ENCODE results near the gene TTYH3. TPM values are rescaled to one million over a fixed set of nuclear protein-coding genes. Genes with fewer than 3 reads are reported as not detected.
"Not testable (repeated sequence)": the region's sequence is repeated elsewhere in the genome, so short reads cannot be mapped to it uniquely, and the experiment has no call there.

The TTYH3 gene
- total RNA-seq, 6 experiments from 2014 or later, result 117 to 147 (median 123) TPM

- Mint-ChIP-seq H3K27ac (no peak overlapping the region), H3K9me3 (no peaks in the 10 kb centered on the region), H3K27me3 (ENCODE audit: insufficient read depth) (peaks cover 11% of the 10 kb centered on the region), H3K36me3 (ENCODE audit: low read depth) (no peaks in the 10 kb centered on the region), H3K4me3 (no peak overlapping the region), H3K4me1 (ENCODE audit: low read depth) (peaks cover 10% of the 10 kb centered on the region)
- DNase-seq, result no peak
- no peak for TF ChIP-seq CTCF (IDR thresholded peaks at IDR 0.05)
These were observed 36.1 kb downstream of the TTYH3 start for GRCh38 chr7:2667843-2668242.

GRCh38 chr7:2668401-2668800, 36.6 kb downstream of the TTYH3 start:
- Mint-ChIP-seq H3K36me3 (ENCODE audit: low read depth) (no peaks in the 10 kb centered on the region), H3K9me3 (no peaks in the 10 kb centered on the region), H3K27me3 (ENCODE audit: insufficient read depth) (peaks cover 13% of the 10 kb centered on the region), H3K4me1 (ENCODE audit: low read depth) (peaks cover 10% of the 10 kb centered on the region), H3K27ac (no peak overlapping the region), H3K4me3 (no peak overlapping the region)
- peak; percentile 40 for DNase-seq
- TF ChIP-seq CTCF (IDR thresholded peaks at IDR 0.05), result no peak

- Mint-ChIP-seq H3K27ac (no peak overlapping the region), H3K9me3 (peaks cover 15% of the 10 kb centered on the region), H3K4me3 (no peak overlapping the region; the same call in 1 of the 2 replicates), H3K36me3 (ENCODE audit: low read depth) (peaks cover 10% of the 10 kb centered on the region; the same call in 1 of the 2 replicates), H3K27me3 (ENCODE audit: insufficient read depth) (peaks cover 19% of the 10 kb centered on the region), H3K4me1 (ENCODE audit: low read depth) (peaks cover 10% of the 10 kb centered on the region)
- DNase-seq, result no peak
- TF ChIP-seq CTCF (IDR thresholded peaks at IDR 0.05), result no peak
These were observed 38.4 kb downstream of the TTYH3 start for GRCh38 chr7:2670171-2670570.

- Mint-ChIP-seq H3K36me3 (ENCODE audit: low read depth) (peaks cover 10% of the 10 kb centered on the region; the same call in 1 of the 2 replicates), H3K27me3 (ENCODE audit: insufficient read depth) (peaks cover 19% of the 10 kb centered on the region), H3K27ac (no peak overlapping the region), H3K4me3 (no peak overlapping the region), H3K4me1 (ENCODE audit: low read depth) (peaks cover 10% of the 10 kb centered on the region), H3K9me3 (peaks cover 19% of the 10 kb centered on the region)
- DNase-seq, result peak; percentile 21
- peak; percentile 90 for TF ChIP-seq CTCF (IDR thresholded peaks at IDR 0.05)
These were observed 39.1 kb downstream of the TTYH3 start for GRCh38 chr7:2670720-2671391.

- DNase-seq, result not testable (repeated sequence)
These were observed 41.4 kb downstream of the TTYH3 start for GRCh38 chr7:2673214-2673613.

GRCh38 chr7:2673934-2674333, 42.1 kb downstream of the TTYH3 start:
- H3K27ac Mint-ChIP-seq, result no peak overlapping the region
- peaks cover 11% of the 10 kb centered on the region for H3K27me3 Mint-ChIP-seq (ENCODE audit: insufficient read depth)
- H3K4me3 Mint-ChIP-seq, result no peak overlapping the region
- H3K4me1 Mint-ChIP-seq (ENCODE audit: low read depth), result peaks cover 6% of the 10 kb centered on the region
- DNase-seq, result no peak
- peaks cover 10% of the 10 kb centered on the region; the same call in 1 of the 2 replicates for H3K36me3 Mint-ChIP-seq (ENCODE audit: low read depth)
- H3K9me3 Mint-ChIP-seq, result peaks cover 19% of the 10 kb centered on the region
- TF ChIP-seq CTCF (IDR thresholded peaks at IDR 0.05), result no peak

More at GRCh38 chr7:2673214-2673613, 41.4 kb downstream of the TTYH3 start:
- Mint-ChIP-seq H3K27me3 (ENCODE audit: insufficient read depth) (peaks cover 13% of the 10 kb centered on the region), H3K9me3 (peaks cover 19% of the 10 kb centered on the region)
- not testable (repeated sequence) for H3K4me1 Mint-ChIP-seq (ENCODE audit: low read depth); H3K36me3 Mint-ChIP-seq (ENCODE audit: low read depth); H3K4me3 Mint-ChIP-seq; H3K27ac Mint-ChIP-seq
